Ovary (tissue), 3 donors: ENCODE measurements around the gene ARID1B.
A peak's percentile ranks its signal among the peaks of the same experiment; 100 is the strongest.

Experiments
- CTCF ChIP-seq, 3 donors: fragments of 450-650 bp in 2 of 3; fragments of 200-600 bp in 1 of 3; IDR thresholded peaks; one replicate each; pipeline versions ENCODE4 v1.5.1 to v1.8.0; 2016 to 2022; ENCODE audit warnings: antibody characterized with exemption in 3 of 3, mild to moderate bottlenecking in 1 of 3
- EP300 ChIP-seq: sonication (generic); formaldehyde crosslinking; IDR thresholded peaks from one replicate; pipeline ENCODE4 v1.6.1; 2017; ENCODE audit warnings: antibody characterized with exemption
- donor health status: DM: no; HTN: no; CAD: no.

- peak; percentile 53 to 70 (median 62) for TF ChIP-seq CTCF (IDR thresholded peaks at IDR 0.05)
- TF ChIP-seq EP300: no peak
Measured at GRCh38 chr6:157235600-157236039, 458.4 kb downstream of the ARID1B start.
